Lung (tissue), 12 donors: ENCODE results near the gene KPTN. TPM values are rescaled to one million over a fixed set of nuclear protein-coding genes. Genes with fewer than 3 reads are reported as not detected.

Experiments used
- ATAC-seq: fragments of 200-7000 bp; cut with Tn5 transposase; one replicate; pipeline ENCODE4 v1.9.1; 2020; ENCODE audit warnings: moderate number of reproducible peaks; ENCODE audit not compliant: insufficient read depth, low FRiP score
- DNase-seq, 3 donors: peaks; one replicate each; pipeline ENCODE4 v3.0.0-alpha.2; 2013 to 2017
- H3K27ac ChIP-seq, 2 donors: one replicate each; pipeline ENCODE4 v1.5.1; 2013; ENCODE audit warnings: mild to moderate bottlenecking in 2 of 2, moderate library complexity in 2 of 2, control low read depth in 1 of 2, inconsistent platforms in 1 of 2, low read depth in 1 of 2, low read length in 1 of 2
- H3K27me3 ChIP-seq, 3 donors: one replicate each; pipeline ENCODE4 v1.5.1; 2013; ENCODE audit warnings: low read length in 2 of 3; ENCODE audit not compliant: control insufficient read depth in 3 of 3, insufficient read depth in 3 of 3
- H3K36me3 ChIP-seq, 4 donors: one replicate each; pipeline ENCODE4 v1.5.1; 2013; ENCODE audit warnings: low read length in 4 of 4, mild to moderate bottlenecking in 1 of 4, moderate library complexity in 1 of 4; ENCODE audit not compliant: control insufficient read depth in 4 of 4, insufficient read depth in 4 of 4
- H3K4me1 ChIP-seq, 5 donors: one replicate each; pipeline ENCODE4 v1.5.1; 2013; ENCODE audit warnings: low read length in 5 of 5, mild to moderate bottlenecking in 2 of 5, moderate library complexity in 1 of 5; ENCODE audit not compliant: control insufficient read depth in 5 of 5, insufficient read depth in 5 of 5
- H3K4me3 ChIP-seq: one replicate; pipeline ENCODE4 v1.5.1; 2013; ENCODE audit warnings: mild to moderate bottlenecking, control low read depth, moderate library complexity
- H3K9ac ChIP-seq, 2 donors: one replicate each; pipeline ENCODE4 v1.5.1; 2013; ENCODE audit warnings: low read length in 2 of 2, control low read depth in 1 of 2; ENCODE audit not compliant: insufficient read depth in 1 of 2
- H3K9me3 ChIP-seq, 4 donors: one replicate each; pipeline ENCODE4 v1.5.1; 2013; ENCODE audit warnings: low read length in 3 of 4, mild to moderate bottlenecking in 1 of 4, moderate library complexity in 1 of 4; ENCODE audit not compliant: control insufficient read depth in 4 of 4, insufficient read depth in 3 of 4
- WGBS, 2 donors: extraction: QIAGEN DNeasy Blood & Tissue Kit; methylation state at CpG; one replicate each; pipeline ENCODE4 v1.1.7; 2013; 5-methylcytosine and 5-hydroxymethylcytosine counted together
- polyA plus RNA-seq, 2 donors: library from polyadenylated mRNA; stranded (reverse); fragments of 200-250 nt; gene quantifications; one replicate each; pipeline ENCODE4 v1.2.1, GENCODE V29; 2013
- total RNA-seq, 2 donors: library from RNA; depleted of rRNA in 1 of 2; stranded (reverse); fragments of >200 nt in 1 of 2; gene quantifications; one replicate each; pipeline ENCODE4 v1.2.1, GENCODE V29; 2014 to 2021
- TF ChIP-seq, protein P1 (sequence below): IDR thresholded peaks from 2 replicates; pipeline ENCODE4 v1.5.1; 2012; ENCODE audit warnings: mild to moderate bottlenecking; ENCODE audit errors: control extremely low read depth, extremely low read depth
- donor health status: control.
- donor health status: control.
- donor health status: Bipolar disorder and iron deficiency.
- donor health status: healthy.
- donor health status: DM: yes; HTN: yes; CAD: no.

Gene KPTN
- total and polyA plus RNA-seq, 4 donors, result 4.6 to 15.7 (median 12.9) TPM

DNA sequence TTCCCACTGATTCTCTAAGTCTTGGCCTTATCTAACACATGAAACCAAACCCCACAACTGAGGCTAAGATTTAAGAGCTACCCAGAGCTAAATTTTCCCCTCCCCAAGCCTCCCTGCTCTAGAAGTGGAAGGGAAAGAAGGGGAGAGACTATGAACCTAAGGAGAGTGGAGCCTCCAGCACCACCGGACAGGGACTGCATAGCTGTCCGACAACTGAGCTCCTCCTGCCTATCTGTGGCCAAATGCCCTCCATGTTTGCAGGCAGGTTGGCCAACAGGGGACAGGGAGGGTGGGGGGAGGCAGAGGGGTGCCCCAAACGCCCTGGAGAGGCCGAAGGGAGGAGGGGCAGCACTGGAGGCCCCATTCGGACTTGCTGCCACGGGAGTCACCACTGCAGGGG lies 36.8 kb upstream of the KPTN start:
- H3K9ac ChIP-seq, result no peak overlapping the region
- 78 to 82% methylated on average over 6 of the region's 6 CpGs for WGBS, 2 donors

DNA sequence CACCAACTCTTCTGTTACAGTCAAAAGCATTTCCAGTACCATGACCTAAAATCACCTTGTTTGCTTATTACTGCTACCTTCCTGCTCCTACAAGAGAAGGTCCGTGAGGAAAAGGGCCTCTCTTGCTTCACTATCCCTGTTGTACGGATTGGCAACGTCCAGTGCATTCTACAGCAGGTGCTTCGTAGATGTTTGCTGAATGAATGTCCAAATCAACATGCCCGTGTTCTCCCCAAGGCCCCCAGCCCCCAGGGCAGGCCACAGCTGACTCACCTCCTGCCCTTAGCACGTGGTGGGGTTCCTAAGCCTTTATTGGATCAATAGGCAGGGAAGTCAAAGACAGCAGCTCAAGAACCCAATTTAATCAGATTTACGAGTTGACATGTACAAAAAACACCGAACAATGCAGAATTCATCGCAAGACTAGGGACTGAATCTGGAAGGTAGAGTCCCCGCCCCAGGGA lies 36.4 kb upstream of the KPTN start:
- Histone ChIP-seq H3K27me3 (peaks cover 0 to 5% (median 0%) of the 10 kb centered on the region in 3 donors), H3K27ac (no peak overlapping the region), H3K9me3 (no peaks in the 10 kb centered on the region), H3K4me1 (peaks cover 0 to 18% (median 5%) of the 10 kb centered on the region in 5 donors), H3K36me3 (no peaks in the 10 kb centered on the region), H3K9ac (no peak overlapping the region), H3K4me3 (no peak overlapping the region)
- TF ChIP-seq, protein P1, sequence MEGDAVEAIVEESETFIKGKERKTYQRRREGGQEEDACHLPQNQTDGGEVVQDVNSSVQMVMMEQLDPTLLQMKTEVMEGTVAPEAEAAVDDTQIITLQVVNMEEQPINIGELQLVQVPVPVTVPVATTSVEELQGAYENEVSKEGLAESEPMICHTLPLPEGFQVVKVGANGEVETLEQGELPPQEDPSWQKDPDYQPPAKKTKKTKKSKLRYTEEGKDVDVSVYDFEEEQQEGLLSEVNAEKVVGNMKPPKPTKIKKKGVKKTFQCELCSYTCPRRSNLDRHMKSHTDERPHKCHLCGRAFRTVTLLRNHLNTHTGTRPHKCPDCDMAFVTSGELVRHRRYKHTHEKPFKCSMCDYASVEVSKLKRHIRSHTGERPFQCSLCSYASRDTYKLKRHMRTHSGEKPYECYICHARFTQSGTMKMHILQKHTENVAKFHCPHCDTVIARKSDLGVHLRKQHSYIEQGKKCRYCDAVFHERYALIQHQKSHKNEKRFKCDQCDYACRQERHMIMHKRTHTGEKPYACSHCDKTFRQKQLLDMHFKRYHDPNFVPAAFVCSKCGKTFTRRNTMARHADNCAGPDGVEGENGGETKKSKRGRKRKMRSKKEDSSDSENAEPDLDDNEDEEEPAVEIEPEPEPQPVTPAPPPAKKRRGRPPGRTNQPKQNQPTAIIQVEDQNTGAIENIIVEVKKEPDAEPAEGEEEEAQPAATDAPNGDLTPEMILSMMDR, result no peak
- ATAC-seq (no peak), DNase-seq (no peak)
- 82 to 87% methylated on average over 10 of the region's 10 CpGs for WGBS, 2 donors

More for the DNA sequence above, 36.8 kb upstream of the KPTN start:
- H3K4me3 ChIP-seq, result no peak overlapping the region
- peaks cover 0 to 15% (median 5%) of the 10 kb centered on the region in 5 donors for H3K4me1 ChIP-seq
- DNase-seq (no peak), ATAC-seq (no peak)
- peaks cover 0 to 5% (median 0%) of the 10 kb centered on the region in 3 donors for H3K27me3 ChIP-seq
- TF ChIP-seq, protein P1, result no peak
- no peaks in the 10 kb centered on the region for H3K9me3 ChIP-seq
- no peaks in the 10 kb centered on the region for H3K36me3 ChIP-seq
- no peak overlapping the region for H3K27ac ChIP-seq

DNA sequence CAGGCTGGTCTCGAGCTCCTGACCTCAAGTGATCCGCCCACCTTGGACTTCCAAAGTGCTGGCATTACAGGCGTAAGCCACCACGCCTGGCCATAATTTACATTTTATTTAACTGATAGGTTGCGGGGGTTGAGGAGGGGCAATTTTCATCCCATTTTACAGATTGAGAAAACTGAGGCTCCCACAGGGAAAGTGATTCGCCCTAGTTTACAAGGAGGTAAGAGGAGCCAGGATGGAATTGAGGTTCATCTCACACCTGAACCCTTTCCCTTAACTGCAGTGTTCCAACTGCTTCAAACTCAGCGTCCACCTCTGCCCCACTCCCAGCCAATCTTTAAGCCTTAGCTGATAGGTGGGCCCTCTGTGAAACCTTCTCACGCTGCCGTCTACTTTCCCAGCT lies 34.8 kb upstream of the KPTN start:
- 87 to 91% methylated on average over 9 of the region's 9 CpGs for WGBS, 2 donors
- H3K4me3 ChIP-seq, result no peak overlapping the region
- no peak overlapping the region for H3K9ac ChIP-seq
- TF ChIP-seq, protein P1, result no peak
- H3K27ac ChIP-seq, result no peak overlapping the region
- peaks cover 0 to 5% (median 0%) of the 10 kb centered on the region in 3 donors for H3K27me3 ChIP-seq
- no peaks in the 10 kb centered on the region for H3K9me3 ChIP-seq
- H3K4me1 ChIP-seq, result peaks cover 0 to 21% (median 7%) of the 10 kb centered on the region in 5 donors
- no peaks in the 10 kb centered on the region for H3K36me3 ChIP-seq
- no peak for DNase-seq
- ATAC-seq, result no peak

DNA sequence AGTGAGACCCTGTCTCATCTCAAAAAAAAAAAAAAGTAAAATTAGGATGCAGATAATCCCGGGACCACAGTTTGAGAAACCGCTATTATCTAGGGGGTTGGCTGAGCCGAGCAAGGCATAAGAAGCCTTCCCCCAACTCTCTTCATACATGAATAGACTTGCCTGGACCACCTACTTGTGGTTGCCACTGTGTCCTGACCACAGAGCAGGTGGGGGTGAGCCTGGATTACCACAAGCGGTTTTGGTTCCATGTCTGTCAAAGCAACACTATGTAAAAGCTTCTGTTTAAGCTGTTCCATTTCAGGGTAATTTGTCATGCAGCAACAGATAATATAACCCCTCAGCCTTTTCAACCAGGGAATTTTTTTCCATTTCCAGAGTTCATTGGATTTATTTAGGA lies 34.1 kb upstream of the KPTN start:
- H3K9me3 ChIP-seq, result no peaks in the 10 kb centered on the region
- no peaks in the 10 kb centered on the region for H3K36me3 ChIP-seq
- peaks cover 0 to 5% (median 0%) of the 10 kb centered on the region in 3 donors for H3K27me3 ChIP-seq
- peaks cover 5 to 20% (median 5%) of the 10 kb centered on the region in 5 donors for H3K4me1 ChIP-seq
- no peak overlapping the region for H3K4me3 ChIP-seq
- ATAC-seq (no peak), DNase-seq (no peak)
- no peak overlapping the region for H3K9ac ChIP-seq
- no peak overlapping the region for H3K27ac ChIP-seq
- TF ChIP-seq, protein P1, result no peak
- WGBS, 2 donors, result 28 to 52% methylated on average over 4 of the region's 4 CpGs
